Stimulated activated CD4-positive, alpha-beta T cell treated with anti-CD3 and anti-CD28 coated beads, Interleukin-1b, Interleukin-23, amount 100 ng/mL, for 4 hours (primary cell): Measurements from ENCODE around the gene PLCL1.

Experiments
- DNase-seq, 2 donors: peaks; one replicate each; pipeline ENCODE4 v3.0.0-alpha.2; 2020; ENCODE audit warnings: low read depth in 2 of 2

The PLCL1 gene

DNA sequence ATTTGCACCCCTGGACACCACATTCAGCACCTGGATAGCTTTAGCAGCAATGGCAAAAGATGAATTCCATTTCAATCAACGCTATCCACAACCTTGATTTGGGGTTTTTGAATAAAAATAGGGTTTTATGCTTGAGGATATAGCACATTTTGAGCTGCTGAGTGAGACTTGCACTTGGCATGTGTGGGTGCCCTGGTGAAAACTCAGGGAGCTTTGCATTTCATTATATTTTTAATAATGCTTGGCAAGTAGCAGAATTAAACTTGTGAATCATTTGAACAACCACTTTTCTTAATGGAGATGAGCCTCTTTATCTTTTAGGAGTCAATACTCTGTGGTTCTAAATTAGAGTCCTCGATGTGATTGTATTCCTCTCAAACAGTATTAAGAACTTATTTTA is 252.4 kb downstream of the PLCL1 start:
- no peak for DNase-seq

DNA sequence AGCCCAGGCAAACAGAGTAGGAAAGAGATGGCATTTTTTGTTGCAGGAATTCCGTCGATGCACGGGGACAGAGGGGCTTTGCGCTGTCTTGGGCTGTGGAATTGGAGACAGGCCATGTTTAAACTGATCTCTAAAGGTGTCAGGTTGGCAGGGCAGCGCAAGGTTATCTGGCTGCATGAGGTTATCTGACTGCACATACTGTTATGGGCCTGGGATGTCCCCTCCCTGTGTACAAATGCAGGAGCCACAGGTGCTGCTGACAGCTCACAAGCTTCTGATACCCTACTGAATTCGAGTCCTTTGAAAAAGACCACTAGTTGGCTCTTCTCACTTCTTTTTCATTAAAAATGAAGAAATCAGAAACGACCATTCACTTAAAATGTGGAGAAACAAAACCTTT is 255.4 kb downstream of the PLCL1 start:
- no peak for DNase-seq

DNA sequence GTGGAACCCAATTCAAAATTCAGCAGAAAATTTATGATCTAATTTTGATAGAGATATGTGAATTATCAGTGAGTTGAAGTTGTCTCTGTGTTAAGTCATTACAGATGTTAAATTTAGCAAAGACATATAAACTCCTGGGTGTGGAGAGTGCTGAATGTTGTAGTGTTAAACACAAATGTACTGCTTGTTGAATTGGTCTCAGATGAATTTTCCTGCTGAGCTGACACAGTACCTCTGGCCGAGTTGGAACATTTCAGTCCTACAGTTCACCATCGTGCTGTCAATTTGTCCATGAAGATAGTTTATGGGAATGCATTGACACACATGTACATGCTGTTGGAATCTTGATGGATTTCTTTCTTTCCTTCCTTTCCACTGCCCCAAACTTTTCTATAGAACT is 255.9 kb downstream of the PLCL1 start:
- no peak for DNase-seq

DNA sequence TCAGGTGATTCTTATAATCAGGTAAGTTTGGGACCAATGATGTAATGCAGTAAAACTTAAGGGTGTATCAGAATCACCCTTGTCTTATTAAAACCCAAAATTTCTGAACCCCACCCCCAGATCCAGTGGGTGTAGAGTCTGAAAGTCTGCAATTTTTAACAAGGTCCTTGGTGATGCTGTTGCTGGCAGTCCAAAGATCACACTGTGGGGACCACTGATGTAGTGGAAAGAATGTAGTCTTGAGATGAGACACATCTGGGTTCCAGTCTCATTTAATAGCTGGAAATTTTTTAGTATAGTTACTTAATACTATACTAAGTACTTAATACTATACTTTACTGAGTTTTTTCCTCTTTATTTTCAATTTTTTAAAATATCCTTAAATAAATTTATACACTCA is 258.4 kb downstream of the PLCL1 start:
- DNase-seq: no peak

DNA sequence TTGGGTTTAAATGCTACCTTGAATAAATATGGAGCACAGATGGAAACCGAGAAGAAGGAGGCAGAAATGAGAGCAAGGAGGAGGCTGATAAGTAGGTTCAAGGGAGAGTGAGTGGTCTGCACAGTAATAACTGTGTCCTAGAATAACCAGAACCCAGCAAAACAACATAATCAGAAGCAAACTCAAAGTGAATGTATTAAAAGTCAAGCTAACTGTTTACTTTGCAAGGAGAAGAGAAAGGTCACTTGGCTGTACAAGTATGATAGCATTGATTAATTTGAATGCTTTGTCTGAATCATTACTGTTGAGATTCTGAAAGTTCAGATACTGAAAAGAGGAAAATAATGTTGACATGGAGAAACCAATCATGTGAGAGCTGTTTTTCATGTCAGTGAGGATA is 258.8 kb downstream of the PLCL1 start:
- DNase-seq: no peak

DNA sequence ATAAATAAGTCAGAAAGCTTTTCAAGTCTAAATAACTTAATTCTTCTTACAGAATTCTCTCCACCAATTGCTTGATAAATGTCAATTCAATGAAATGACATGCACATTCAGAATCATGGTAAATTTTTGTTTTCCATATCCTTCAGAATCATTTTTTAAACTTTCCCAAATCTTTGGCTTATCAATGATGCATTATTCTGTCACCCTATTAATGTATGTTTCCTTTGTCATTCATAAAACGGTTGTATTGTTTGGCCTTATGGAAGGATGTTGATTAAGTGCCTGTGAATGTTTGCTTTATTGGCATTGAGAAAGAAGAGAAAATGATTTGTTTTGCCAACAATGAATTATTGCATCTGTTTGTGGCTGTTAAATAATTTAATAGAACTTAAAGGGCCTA is 260.9 kb downstream of the PLCL1 start:
- no peak for DNase-seq

DNA sequence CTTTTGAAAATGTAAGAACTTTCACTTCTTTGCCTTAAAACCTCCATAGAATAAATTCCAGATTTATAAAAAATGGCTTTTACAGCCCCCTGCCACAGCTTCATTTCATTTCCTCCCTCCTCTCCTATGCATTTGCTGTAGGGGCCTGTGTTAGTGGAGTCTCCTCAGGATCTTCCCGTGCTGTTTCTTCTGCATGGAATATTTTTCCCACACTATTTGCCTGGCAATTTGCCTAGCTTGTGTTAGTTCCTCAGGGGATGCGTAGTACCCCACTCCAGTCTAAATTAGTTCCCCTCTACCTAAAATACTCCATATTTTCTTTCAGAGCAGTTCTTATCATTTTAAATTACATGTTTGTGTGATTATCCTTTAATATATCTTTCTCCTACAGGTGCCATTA is 262.2 kb downstream of the PLCL1 start:
- no peak for DNase-seq

DNA sequence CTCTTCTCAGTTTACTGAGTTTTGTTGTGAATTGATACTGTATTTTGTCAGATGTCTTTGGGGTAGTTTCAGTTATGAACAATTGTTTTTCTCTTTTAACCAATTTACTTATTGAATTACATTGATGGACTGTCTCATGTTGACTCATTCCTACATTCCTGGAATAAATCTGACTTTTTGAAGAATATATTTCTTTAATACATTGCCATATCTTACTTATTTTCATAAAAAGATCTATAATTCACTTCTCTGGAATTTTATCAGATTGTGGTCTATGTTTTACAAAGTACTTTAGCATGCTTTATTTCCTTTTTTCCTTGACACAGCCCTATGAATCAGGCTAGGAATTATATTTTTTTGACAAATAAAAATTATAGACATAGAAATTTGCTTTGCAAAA is 268.3 kb downstream of the PLCL1 start:
- DNase-seq: no peak

DNA sequence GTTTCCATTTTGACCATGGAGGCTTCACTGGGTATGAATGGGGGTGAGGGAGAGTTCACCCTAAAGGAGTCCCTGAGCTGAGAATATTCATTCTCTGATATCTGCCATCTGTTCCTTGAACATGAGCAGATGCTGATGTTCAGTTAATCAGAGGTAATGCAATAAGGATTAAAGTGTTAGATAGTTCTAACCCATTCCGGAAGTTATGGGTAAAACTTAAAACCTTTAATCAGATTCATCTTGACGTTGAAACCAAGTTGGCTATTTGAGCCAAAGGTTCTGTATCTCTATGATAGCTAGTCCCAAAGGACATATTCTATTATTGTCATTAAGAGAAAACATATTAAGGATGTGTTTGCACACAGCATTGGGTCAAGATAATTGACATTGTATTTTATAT is 268.9 kb downstream of the PLCL1 start:
- no peak for DNase-seq

DNA sequence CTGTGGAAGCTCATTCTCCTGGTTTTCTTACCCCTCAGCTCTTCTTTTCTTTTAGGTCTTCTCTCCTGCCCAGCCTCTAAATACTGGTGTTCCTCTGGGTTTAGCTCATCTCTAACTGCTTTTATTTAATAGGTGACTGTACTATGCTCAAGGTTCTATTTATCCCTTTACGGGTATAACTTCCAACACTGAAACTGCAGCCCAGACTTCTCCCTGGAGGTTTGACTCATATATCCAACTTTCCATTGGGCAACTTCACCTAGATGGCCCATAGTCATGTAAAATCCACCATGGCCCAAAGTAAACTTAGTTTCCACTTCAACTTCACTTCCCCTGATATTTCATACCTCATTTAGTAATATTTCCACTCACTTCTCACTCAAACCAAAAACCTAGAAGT is 273.1 kb downstream of the PLCL1 start:
- DNase-seq: no peak

DNA sequence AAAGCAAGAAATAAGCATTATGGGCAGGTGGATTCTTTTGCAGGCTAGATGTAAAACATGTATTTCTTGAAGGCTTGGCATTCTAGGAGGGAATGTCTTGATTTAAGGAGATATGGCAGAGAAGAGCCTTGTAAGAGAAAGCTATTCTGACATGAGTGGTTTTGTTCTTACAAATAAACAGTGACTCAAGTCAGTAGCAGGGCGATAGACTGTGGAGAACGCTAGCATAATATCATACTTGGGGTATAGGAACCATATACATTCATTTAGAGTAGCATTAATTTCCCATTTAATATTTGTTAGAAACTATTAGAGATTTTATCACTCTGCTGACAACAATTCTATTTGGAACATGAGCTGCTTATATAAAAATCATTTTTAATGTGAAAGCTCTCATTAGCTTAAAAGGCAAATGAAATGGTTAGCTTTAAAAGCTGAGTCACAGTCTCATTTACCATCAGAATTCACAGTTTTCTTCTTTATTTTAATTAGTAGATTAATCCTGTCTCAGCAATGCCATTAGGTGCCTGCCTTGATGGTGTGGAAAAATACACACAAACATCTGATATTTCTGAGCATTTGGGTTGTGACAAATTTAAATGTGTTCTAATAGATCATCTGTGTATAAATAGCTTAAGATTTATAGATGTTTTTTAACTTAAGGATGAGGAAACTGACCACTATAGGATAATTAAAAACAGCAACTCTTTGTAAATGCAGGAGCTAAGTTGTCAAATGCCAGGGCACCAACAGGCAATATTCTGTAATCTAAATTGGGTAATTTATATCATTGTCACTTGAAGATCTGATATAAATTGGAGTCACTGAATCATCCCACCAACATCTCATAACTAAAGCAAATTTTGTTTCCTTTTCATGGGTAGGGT is 276.7 kb downstream of the PLCL1 start:
- DNase-seq: no peak

DNA sequence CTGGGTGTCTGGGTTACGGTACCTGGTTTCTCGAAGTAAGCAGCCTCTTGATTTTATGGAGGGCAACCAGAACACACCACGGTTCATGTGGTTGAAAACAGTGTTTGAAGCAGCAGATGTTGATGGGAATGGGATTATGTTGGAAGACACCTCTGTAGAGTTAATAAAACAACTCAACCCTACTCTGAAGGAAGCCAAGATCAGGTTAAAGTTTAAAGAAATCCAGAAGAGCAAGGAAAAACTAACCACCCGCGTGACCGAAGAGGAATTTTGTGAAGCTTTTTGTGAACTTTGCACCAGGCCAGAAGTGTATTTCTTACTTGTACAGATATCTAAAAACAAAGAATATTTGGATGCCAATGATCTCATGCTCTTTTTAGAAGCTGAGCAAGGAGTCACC is 279.8 kb downstream of the PLCL1 start:
- DNase-seq: no peak

DNA sequence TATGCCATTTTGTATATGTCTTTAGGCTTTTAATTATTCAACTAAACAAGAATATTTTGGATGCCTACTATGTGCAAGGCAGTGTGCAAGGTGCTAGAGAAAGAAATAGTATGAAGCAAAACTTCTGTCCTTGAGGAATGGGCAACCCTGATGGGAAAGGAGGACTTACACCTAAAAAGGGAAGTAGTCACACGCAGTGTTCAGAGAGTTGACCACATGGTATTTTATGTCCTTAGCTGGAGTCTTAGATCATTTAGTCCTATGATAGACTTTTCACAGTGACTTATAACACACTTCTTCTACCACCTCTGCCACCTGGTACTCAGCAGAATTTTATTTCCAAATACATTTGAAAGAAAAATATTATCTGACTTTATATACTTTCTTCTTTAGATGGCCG is 291.6 kb downstream of the PLCL1 start:
- no peak for DNase-seq

DNA sequence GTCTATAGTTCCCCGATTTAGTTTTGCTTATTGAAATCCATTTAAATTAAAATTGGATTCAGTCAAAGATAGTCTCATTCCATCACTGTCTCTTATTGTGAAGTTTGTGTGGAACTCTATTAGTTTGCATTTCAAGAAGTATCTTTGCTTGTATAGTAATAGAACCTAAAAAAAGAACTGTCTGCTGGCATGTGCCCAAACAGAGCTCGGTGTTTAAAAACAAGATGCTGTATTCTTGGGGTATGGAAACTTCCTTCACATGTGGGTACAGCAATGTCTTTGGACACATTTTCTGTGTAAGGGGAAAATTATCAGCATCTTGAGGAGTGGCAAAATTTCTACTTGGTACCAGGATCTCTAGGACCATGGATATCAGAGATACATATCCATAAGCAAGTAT is 292.6 kb downstream of the PLCL1 start:
- no peak for DNase-seq

DNA sequence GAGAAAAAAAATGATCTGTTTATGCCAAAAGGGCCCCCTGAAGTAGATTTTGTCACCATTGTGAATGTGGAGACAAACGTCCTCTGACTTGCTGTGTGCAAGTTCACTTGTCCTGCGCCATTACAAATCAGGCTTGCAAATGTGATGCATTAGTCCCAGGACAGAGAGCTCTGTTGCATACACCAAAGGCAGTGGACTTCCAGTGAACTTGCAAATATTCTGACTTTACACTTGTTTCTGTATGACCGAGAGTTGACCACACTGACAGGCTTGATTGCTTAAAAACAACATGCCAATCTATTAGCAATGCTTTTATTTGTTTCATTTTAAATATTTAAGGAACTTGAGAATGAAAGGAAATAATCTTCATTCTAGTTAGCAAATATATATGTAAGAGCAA is 293.2 kb downstream of the PLCL1 start:
- DNase-seq: no peak

DNA sequence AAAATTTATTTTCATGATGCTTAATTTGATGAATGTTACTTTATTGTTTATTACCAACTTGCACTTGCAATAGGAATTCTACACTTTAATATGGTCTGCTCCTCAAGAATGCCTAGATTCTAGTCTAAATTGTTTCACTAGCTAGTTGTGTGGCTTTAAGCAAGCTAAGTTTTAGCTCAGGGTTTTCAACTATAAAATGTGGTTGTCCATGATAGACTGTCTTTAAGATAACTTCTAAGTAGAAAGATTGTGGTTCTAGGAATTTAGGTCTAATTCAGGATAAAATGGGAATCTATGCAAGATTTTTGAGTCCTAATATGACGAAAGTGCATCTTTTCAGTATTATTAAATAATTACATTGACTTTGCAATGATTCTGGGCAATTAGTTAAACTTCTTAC is 294.0 kb downstream of the PLCL1 start:
- DNase-seq: no peak

DNA sequence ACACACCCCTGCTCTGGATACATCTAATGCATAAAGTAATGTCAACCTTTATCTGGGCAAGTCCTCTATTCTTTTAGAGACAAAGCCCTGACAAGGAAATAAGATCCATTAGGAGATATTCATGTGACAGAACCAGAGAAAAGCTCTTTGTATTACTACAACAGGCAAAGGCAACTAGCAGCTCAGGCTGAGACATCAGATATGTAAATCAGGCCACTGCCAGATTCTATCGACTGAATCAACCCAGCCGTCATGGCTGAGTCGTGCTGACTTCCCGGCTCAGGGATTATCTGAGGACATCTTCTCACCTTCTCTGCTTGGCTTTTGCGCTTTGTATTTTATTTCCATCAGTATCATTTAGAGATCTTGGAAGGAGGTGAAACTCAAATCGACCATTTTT is 294.5 kb downstream of the PLCL1 start:
- DNase-seq: no peak

DNA sequence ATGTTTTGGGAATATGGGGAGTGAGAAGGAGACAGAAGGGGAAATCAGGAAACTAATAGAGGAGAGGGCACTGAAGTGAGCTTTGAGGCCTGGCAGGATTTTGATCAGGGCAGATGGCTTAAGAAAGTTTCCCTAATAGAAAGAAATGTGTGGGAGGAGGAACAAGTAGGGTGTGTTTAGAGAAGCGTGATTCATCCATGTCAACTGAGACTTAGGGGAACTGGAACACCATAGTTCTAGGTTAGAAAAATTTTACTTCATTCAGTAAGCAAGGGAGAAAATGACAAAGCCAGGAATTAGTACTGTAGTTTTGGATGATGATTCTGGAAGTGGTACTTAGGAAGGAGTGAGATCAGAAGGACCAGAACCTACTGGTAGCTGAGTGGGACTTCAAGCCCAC is 296.0 kb downstream of the PLCL1 start:
- no peak for DNase-seq

DNA sequence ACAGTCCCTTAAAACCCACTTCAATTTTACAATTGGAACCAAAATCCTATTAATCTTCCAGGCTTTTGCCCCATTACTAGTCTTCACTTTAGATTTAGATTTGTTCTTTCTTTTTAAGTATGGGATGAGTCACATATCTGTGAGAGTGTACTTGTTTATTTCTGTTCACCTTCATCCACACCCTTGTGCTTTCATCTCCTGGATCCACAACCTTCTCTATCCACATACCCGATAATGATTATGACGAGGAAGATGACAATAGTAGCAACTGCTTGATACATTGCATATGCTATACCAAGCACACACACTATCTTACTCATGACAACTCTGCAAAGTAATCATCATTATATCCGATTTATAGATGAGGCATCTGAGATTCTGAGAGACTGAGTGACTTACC is 297.3 kb downstream of the PLCL1 start:
- no peak for DNase-seq

DNA sequence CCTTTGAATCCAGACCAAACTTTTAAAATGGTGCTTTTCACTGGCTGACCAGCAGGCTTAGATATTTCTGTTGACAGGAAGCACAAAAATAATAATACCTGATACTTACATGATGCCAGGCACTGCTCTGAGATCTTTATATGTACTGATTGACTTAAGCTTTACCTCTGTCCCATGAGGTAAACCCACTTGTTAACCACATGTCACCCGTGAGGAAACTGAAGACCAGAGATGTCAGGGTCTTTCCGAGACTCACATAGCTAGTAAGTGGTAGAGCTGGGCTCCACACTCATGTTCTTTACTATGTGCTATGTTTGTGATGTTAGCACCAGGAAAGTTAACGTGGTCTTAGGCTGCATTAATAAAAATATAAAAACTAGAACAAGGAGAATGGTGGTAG is 297.7 kb downstream of the PLCL1 start:
- no peak for DNase-seq

DNA sequence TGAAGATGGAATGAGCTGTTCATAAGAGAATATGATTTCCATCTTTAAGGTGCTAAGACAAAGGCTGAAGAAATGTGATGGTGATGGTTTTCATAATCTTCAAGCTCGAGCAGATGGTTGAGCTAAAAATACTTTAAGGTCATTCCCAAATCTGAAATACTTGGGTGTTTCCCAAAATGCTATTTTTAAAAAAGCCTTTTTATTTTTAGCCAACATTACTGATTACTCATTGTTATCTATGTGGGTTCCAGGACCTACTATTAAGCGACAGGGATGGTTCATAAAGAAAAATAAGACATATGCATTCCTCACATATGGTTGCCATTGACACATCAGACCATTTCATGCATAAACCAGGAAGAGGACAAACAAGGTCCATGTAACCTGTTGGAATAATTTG is 298.5 kb downstream of the PLCL1 start:
- DNase-seq: no peak

DNA sequence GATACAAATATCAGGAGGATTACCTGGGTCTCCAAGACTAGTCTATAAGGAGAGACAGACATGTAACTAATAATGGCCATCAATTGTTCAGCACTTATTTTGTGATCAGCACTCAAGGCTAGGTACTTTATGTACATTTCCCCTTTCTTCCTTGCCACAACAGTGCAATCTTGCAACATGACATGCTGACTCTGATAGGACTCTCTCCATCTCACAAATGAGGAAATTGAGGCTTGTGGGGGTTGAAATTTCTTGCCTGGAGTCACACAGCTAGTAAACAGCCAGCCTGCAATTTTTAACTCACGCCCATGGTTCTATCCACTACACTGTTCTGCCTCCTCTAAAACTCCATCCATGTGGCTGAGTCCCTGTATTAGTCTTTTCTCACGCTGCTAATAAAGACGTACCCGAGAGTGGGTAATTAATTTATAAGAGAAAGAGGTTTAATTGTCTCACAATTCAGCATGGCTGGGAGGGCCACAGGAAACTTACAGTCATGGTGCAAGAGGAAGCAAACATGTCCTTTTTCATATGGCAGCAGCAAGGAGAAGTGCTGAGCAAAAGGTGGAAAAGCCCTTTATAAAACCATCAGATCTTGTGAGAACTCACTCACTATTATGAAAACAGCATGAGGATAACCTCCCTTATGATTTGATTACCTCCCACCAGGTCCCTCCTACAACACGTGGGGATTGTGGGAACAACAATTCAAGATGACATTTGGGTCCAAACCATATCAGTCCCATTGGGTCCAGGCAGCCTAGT is 302.4 kb downstream of the PLCL1 start:
- no peak for DNase-seq

DNA sequence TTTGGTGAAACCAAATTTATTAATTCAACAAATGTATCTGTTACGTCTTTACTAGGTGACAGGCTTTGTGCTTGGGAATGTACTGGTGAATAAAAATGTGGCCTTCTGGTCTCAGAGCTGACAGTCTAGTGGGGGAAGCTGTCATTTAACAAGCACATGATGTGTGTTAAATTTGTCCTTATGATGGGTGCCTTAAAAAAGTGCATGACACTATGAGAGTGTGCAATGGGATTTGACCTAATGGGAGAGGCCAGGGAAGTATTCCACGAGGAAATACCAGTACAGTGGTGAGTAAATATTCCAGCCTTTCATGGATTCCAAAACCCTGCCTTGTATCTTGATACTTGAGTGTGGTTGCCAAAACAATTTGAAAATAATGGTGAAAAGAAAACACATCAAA is 308.9 kb downstream of the PLCL1 start:
- no peak for DNase-seq
